NK-92 treated with Interleukin-12 subunit alpha and Interleukin-12 subunit beta, amount 100 ng/mL, for 24 hours (cell line): ENCODE data around the gene F3.
"Not testable (repeated sequence)": the region's sequence is repeated elsewhere in the genome, so short reads cannot be mapped to it uniquely, and the experiment has no call there.

Experiments
- DNase-seq: peaks from one replicate; lab custom pipeline; 2025; lab: John Stamatoyannopoulos, UW

F3 gene

DNA sequence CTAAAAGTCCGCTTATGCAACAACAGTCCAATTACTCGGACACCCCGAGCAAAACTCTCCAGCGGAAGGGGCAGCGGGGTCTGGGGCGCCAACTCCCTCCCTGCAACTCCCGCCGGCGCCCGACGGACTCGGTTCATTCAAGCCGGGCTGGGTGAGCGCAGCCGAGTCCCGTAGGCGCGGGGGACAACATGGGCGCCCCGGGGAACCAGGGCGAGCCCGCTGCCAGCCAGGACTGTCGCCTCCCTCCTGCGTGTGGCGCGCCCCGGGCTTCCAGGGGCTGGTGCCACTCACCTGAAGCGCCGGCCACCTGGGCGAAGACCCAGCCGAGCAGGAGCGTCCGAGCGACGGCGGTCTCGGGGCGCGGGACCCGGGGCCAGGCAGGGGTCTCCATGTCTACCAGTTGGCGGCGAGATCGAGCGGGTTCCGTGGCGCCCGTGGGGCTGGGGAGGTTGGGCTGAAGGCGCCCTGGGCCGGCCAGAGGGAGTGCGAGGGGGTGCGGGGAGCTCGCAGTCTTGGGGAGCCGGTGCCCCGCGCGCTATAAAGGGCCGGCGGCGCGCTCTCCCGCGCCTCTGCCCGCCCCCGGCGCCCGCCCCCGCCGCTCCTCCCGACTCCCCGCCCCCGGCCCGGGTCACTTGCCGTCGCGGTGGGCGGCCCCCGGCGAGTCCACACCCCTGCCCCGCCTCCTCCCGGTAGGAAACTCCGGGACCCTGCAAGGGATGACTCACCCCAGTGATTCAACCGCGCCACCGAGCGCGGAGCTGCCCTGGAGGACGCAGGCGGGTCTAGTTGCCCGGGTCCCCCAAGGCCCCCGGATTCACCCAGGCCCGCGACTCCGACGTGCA lies at the start of gene F3:
Gene F3, minus strand, starts transcription at position 514 of the 842 bp plus-strand sequence. Its CDS starts 123 bp downstream, at position 391.
- DNase-seq = no peak

DNA sequence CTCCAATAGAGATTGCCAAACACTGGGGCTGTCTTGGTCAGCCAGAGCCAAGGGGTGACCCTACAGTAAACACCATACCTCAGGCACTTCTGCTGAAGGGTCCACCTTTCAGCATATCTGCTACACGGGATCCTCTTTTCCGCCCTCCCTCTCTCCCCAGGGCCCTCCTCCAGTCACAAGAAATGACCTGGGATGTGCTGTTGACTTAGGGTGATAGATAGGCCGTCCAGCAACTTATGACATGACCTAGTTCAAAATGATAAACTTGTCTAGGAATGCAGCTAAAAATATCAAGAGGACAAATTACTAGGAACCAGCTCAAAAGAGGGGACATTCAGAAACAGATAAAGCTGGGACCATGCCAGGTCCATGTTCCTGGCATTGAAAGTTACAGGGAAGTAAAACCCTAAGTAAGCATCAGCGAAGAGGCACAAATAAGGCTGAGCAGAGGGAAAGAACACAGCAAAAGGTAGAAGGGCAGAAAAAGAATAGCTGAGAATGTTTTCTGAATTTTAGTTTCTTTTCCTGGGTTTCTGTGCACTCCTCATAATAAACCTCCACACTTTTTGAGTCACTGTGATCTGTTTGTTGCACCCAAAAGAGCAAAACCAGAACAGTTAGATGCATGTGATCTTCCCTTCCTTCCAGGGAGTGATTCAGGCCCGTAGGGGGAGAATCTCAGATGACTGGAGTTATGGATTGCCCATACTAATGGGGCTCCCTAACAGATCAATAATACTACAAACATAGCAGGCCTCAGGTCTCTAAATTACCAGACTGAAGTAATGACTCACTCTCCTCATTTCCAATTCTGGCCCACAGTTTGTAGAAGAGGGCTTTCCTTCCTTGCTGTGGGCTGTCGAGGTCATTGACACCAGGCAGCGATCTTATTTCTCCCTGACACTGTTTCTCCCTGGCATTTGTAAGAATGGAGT lies 48.9 kb upstream of the F3 start:
- no peak for DNase-seq

DNA sequence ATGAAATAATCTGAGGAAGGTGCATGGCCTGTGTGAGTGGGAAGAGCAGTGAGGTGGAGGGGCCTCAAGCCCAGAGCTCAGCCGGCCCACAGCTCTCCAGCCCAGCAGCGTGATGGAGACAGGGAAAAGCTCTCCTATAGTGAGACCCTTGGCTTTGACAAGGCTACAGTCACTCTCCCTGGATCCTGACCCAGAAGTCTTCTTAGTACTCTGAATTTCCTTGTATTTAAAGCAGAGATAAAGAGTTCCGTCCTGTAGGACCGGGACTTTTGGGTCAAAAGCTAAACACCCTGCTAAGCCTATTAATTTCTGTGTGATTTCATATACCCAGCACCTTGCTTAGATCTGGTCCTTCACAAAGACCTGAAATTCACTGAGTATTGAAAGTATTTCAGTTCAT lies 48.2 kb upstream of the F3 start:
- no peak for DNase-seq

DNA sequence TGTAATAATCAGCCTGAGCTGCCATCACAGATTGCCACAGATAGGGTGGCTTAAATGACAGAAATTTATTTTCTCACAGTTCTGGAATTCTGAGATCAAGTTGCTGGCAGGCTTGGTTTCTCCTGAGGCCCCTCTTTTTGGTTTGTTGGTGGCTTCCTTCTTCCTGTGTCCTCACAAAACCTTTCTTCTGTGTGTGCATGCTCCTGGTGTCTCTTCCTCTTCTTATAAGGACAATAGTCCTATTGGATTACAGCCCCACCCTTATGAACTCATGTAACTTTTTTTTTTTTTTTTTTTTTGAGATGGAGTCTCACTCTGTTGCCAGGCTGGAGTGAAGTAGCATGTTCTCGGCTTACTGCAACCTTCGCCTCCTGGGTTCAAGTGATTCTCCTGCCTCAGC lies 41.0 kb upstream of the F3 start:
- no peak for DNase-seq

DNA sequence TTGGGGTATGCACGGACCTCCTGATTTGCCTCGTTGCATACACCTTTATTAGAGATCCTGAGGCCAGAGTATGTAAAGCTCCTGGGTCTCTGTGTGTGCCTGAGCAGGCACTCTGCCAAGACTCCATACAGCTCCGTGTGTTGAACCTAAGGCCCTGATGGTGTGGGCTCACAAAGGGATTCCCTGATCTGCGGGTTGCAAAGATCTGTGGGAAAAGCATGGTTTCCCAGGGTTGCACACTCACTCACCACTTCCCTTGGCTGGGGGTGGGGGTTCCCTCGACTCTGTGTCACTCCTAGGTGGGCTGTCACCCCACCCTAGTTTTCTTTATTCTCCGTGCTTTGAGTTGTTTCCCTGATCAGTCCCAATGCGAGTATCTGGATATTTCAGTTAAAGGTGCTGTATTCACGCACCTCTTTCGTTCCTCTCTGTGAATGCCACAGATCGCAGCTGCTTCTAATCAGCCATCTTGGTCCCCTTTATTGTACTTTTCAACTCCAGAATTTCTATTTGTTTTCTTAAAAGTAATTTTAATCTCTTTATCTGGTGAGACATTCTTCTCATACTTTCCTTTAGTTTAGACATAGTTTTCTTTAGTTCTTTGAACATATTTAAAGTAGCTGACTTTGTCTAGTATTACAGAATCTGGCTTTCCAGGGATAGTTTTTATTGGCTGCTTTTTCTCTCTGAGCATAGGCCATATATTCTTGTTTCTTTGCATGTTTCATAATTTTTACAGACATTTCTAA lies 39.0 kb upstream of the F3 start:
- DNase-seq = no peak

DNA sequence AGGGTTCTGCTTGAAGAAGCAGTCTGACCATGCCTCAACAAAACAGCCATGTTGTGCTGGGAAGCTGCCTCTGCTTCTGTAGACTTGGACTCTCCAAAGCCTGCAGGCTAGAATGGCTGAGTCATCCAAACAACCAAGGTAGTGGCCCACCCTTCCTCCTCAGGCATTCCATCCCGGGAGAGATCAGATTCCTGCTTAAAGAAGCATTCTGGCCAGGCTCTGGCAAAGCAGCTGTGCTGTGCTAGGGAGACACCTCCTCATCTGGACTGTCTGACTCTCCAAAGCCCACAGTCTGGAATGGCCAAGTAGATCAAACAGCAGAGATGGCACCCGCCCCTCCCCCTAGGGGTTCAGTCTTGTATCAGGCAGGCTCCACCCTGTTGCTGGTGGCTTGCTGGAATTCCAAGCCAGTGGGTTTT lies 38.3 kb upstream of the F3 start:
- no peak for DNase-seq

DNA sequence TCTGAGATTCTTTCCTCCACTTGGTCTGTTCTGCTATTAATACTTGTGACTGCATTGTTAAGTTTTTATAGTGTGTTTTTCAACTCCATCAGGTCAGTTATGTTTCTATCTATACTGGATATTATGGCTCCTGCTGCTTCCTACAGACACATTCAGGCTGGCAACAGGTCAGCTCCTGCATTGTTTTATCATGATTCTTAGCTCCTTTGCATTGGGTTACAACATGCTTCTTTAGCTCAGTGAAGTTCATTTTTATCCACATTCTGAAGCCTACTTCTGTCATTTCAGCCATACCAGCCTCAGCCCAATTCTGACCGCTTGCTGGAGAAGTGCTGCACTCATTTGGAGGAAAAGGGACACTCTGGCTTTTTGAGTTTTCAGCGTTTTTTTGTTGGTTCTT lies 37.3 kb upstream of the F3 start:
- DNase-seq = no peak

DNA sequence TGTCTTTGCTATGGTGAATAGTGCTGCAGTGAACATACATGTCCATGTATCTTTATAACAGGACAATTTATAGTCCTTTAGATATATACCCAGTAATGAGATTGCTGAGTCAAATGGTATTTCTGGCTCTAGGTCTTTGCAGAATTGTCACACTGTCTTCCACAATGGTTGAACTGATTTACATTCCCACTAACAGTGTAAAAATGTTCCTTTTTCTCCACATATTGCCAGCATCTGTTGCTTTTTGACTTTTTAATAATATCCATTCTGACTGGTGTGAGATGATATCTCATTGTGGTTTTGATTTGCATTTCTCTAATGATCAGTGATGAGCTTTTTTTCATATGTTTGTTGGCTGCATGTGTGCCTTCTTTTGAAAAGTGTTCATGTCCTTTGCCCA lies 32.4 kb upstream of the F3 start:
- not testable (repeated sequence) for DNase-seq

DNA sequence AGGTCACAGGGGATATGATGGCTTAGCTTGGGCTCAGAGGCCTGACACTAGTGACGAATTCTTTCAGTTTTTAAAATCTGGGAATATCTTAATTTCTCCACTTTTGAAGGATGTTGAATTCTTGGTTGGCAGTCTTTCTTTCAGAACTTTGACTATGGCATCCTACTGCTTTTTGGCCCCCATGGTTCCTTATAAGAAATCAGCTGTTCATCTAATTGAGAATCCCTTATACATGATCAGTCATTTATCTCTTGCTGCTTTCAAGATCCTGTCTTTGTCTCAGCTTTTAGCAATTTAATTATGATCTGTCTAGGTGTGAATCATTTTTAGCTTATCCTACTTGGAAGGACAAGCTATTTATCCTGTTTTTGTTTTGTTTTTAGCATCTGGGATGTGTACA lies 31.2 kb upstream of the F3 start:
- no peak for DNase-seq

DNA sequence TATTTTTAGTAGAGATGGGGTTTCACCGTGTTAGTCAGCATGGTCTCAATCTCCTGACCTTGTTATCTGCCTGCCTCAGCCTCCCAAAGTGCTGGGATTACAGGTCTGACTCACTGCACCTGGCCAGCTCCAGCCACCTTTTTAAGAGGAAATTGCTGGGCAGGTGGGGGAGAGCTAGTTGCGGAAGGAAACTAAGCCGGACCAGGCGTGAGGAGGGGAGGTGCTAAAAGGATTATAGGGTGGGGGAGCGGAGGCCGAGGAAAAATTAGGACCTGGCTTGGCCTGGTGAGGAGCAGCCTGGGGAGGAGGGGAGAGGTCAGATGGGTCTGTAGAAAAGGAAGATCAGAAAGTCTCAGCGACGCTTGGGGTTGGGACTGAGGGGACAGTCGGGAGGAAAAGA lies 29.4 kb upstream of the F3 start:
- not testable (repeated sequence) for DNase-seq

DNA sequence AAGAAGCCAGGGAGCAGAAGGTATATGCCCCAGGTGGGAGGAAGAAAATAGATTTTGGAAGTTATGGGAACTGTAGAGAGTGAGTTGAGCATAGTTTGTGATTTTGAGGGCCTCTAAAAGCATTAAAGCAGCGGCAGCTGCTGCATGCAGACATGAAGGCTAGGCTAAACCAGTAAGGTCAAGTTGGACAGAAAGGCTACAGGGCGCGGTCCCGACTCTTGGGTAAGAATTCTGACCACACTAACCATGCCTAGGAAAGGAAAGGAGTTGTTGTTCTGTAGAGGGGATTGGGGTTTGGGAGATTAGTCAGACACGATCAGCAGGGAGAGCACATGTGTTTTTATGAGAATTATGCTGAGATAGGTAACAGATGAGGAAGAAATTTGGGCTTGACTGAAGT lies 27.2 kb upstream of the F3 start:
- DNase-seq = not testable (repeated sequence)

DNA sequence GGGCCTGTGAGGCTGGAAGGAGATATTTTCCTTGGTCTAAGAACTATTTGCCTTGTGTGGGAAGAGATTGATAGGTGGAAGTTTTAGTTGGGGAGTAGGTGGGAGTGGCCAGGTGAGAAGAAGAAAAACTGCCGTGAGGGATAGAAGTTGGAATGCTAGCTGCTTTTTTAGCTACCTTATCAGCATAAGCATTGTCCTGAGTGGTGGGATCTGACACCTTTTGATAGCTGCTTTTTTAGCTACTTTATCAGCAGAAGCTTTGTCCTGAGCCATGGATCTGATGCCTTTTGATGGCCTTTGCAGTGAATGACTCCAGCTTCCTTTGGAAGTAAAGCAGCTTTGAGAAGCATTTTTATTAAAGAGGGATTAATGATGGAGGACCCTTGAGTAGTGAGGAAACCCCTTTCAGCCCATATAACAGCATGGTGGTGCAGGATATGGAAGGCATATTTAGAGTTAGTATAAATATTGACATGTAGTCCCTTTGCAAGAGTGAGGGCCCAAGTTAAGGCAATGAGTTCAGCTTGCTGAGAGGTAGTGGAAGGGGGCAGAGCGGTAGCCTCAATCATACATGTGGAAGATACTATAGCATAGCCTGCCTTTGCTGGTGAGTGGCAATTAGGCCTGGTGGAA lies 26.5 kb upstream of the F3 start:
- not testable (repeated sequence) for DNase-seq

DNA sequence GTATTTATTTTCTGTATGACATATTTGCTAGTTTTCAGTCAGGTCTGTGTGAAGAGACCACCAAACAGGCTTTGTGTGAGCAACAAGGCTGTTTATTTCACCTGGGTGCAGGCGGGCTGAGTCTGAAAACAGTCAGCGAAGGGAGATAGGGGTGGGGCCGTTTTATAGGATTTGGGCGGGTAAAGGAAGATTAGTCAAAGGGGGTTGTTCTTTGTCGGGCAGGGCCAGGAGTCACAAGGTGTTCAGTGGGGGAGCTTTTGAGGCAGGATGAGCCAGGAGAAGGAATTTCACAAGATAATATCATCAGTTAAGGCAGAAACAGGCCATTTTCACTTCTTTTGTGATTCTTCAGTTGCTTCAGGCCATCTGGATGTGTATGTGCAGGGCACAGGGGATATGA lies 24.9 kb upstream of the F3 start:
- not testable (repeated sequence) for DNase-seq

DNA sequence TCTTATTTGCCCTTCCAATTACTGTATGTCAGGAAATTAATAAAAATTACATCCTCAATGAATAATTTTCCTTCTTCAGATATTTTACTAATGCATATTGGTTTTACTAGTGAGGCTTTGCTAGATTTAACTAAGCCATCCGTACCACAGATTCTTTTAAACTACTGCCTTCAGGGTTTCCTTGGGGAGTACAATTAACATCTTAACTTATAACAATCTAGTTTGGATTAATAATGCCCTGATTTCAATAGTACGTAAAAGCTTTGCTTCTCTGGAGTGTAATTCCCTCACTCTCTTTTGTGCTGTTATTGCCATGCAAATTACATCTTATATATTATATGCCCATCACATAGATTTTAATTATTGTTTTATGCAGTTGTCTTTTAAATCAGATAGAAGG lies 24.3 kb upstream of the F3 start:
- DNase-seq = no peak

DNA sequence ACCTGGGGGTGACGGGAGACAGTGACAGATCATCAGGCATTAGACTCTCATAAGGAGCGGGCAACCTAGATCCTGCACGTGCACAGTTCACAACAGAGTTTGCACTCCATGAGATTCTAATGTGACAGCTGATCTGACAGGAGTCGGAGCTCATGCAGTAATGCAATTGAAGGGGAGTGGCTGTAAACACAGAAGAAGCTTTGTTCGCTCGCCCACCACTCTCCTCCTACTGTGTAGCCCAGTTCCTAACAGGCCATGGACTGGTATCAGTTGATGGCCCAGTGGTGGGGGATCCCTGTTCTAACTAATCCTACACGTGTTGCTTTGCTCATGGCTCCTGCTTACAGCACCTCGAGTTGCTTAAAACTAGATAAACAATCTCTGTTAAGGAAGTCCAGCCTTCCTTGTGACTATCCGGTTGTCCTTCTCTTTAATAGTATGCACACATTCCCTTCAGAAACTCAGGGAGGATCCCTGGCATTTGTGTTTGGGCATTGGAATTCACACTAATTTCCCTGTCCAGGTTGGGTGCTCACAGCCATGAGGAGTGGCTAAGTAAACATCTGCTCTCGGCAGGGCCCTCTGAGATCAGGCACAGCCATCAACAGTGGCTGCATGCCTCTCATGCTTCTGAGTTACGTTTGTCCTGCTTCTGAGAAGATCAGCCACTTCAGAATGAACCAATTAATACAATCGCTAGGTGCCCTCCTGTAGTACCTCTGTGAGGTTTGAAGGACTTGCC lies 21.1 kb upstream of the F3 start:
- no peak for DNase-seq

DNA sequence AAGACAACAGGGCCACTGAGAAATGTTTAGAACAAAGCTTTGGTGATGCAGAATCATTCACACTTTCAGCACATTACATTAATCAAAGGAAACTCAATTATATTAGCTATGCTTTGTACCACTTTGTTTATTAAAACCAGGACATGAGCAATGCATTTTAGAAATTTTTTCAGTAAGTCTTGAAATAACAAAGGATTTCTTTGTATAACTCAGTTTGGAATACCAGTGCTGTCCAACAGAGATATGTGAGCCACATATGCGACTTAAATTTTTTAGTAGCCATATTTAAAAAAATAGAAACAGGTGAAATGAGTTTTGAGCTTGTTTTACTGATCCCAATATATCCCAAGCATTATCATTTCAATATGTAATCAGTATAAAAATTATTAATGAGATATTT lies 18.8 kb upstream of the F3 start:
- DNase-seq = no peak

DNA sequence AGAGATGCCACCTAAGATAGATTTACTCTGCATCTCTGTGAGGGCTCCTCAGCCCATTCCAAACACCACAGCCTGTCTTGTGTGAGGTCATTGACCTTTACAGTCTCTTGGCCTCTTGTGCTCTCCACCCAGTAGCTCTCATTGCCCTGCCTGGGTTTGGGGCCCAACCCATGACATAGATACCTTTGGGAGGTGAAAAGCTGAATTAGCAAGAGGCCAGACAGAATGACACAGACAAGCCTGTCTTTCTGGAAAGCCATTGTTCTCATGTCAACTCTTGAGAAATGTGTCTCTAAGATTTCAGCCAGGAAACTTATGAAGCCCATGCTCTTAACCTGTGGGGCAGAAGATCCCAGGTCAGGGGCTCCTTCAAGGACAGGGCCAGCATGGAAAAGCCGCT lies 18.4 kb upstream of the F3 start:
- DNase-seq = no peak

DNA sequence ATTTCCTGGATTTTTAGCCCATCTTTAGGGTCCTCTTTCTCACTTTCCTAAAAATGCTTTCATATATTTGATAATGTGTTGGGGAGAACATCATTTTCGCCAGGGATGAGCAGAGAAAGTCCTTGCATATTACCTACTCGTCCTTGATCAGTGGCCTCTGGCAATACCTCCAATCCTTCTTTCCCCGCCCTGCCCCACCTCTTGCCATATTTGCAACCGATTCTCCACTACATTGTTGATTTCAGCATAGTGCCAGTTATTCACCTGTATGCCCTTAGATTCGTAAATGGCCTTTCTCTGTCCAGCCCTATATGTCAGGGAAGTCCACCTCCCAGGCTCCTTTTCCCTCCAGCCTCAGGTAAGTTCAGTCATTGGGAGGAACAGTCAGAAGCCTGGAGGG lies 13.5 kb upstream of the F3 start:
- DNase-seq = no peak

DNA sequence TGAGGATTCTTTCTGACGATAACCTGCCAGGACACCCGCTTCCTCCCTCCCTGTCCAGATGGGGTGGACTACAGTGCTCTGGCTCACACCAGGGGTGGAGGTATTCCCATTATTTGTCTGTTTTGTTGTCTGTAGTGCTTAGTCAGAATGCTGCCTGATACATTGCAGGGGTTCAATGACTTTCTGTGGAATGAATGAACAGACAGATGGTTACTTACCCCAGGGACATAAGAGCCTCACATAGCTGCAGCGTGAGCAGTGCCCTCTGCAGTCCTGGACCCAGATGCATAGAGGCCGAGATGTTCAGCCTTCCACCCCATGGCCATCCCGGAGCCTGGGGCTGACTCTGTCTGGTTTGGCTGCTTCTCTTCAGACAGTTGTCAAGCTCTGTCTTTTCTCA lies 13.0 kb upstream of the F3 start:
- DNase-seq = no peak

DNA sequence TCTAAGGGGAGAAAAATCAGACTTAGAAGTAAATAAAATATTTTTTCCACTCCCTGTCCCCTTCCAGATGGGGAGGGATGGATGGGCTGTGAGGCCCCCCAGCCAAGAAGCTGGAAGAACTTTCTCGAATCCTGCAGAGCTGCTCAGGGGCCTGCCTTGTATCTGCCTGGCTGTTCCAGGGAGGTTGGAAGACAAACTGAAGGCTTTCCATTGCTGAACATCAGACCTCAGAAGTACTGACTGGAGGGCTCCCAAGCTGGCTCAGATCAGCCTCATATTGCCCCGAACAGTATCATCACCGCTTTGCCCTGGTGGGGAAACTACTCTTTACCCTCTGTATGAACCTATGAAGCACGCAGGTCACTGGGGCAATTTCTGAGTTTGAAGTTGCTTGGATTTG lies 12.4 kb upstream of the F3 start:
- DNase-seq = no peak

DNA sequence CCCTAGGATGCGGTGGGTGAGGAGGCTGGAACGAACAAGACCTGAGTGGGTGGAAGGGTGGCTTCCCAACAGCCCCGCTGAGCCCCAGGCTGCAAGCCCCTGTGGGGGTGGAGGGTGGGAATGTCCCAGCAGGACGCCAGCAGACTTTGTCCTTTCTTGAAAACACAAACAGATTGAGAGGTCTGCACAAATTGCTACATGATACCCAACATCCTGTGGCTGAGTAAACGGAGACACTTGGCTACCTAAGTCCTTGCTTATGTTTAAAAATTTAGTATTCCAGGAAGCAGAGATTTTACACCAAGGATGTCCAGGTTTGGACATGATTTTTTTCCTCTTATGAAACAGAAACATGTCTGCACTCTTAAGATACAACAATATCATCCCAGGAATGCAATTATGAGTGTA lies 11.8 kb upstream of the F3 start:
- no peak for DNase-seq
